ENCODE data around the gene TMEM132D. TPM values are rescaled to one million over a fixed set of nuclear protein-coding genes. Genes with fewer than 3 reads are reported as not detected.
A peak's percentile ranks its signal among the peaks of the same experiment; 100 is the strongest.

The TMEM132D gene
- total RNA-seq, 1 donor from 2014 or later: 1.1 TPM

- no peak for TF ChIP-seq EZH2 (IDR thresholded peaks at IDR 0.05)
- TF ChIP-seq CTCF (IDR thresholded peaks at IDR 0.05): no peak
- no peak for TF ChIP-seq EZH2phosphoT487 (IDR thresholded peaks at IDR 0.05)
- no peaks in the 10 kb centered on the region for H4K20me1 ChIP-seq (ENCODE audit: low read depth)
- H3K4me1 ChIP-seq: no peaks in the 10 kb centered on the region
- H3K9ac ChIP-seq: no peak overlapping the region
- no peak for DNase-seq (ENCODE audit: low spot score)
- H3K36me3 ChIP-seq: no peaks in the 10 kb centered on the region
- Mint-ChIP-seq H3K27ac (no peak overlapping the region), H3K4me1 (no peaks in the 10 kb centered on the region), H3K4me3 (peak overlapping the region; percentile 7), H3K27me3 (ENCODE audit: insufficient read depth, low read depth) (peaks cover 2% of the 10 kb centered on the region), H3K36me3 (peaks cover 3% of the 10 kb centered on the region), H3K9me3 (no peaks in the 10 kb centered on the region)
- no peaks in the 10 kb centered on the region for H3K79me2 ChIP-seq (ENCODE audit: low read depth)
- no peak overlapping the region for H3K27ac ChIP-seq
- no peaks in the 10 kb centered on the region for H3K27me3 ChIP-seq
- no peak overlapping the region for H3K4me3 ChIP-seq
- no peak overlapping the region for H2AFZ ChIP-seq (replicated peaks)
- no peak overlapping the region for H3K4me2 ChIP-seq
- H3K9me3 ChIP-seq (ENCODE audit: low read depth): no peaks in the 10 kb centered on the region
- H3F3A ChIP-seq (ENCODE audit: low read depth): no peaks in the 10 kb centered on the region
Measured at GRCh38 chr12:129169928-129170327, 733.9 kb downstream of the TMEM132D start.

GRCh38 chr12:129163861-129164260 lies 740.0 kb downstream of the TMEM132D start:
- no peak overlapping the region for H3K4me3 Mint-ChIP-seq
- H3K36me3 Mint-ChIP-seq: peaks cover 3% of the 10 kb centered on the region
- peaks cover 12% of the 10 kb centered on the region for H3K9me3 Mint-ChIP-seq

GRCh38 chr12:129163461-129163860 lies 740.4 kb downstream of the TMEM132D start:
- no peak for DNase-seq (ENCODE audit: low spot score)
- TF ChIP-seq CTCF (IDR thresholded peaks at IDR 0.05): no peak
- no peak for TF ChIP-seq EZH2 (IDR thresholded peaks at IDR 0.05)
- TF ChIP-seq EZH2phosphoT487 (IDR thresholded peaks at IDR 0.05): no peak
- no peaks in the 10 kb centered on the region for H3K79me2 ChIP-seq (ENCODE audit: low read depth)
- Mint-ChIP-seq H3K4me1 (peaks cover 2% of the 10 kb centered on the region), H3K36me3 (peaks cover 3% of the 10 kb centered on the region), H3K27me3 (ENCODE audit: insufficient read depth, low read depth) (peaks cover 2% of the 10 kb centered on the region), H3K27ac (no peak overlapping the region), H3K9me3 (peaks cover 12% of the 10 kb centered on the region), H3K4me3 (no peak overlapping the region)
- H3K4me2 ChIP-seq: no peak overlapping the region
- H3K36me3 ChIP-seq: no peaks in the 10 kb centered on the region
- H3F3A ChIP-seq (ENCODE audit: low read depth): no peaks in the 10 kb centered on the region
- no peak overlapping the region for H3K9ac ChIP-seq
- H3K27me3 ChIP-seq: no peaks in the 10 kb centered on the region
- no peak overlapping the region for H3K4me3 ChIP-seq
- H4K20me1 ChIP-seq (ENCODE audit: low read depth): no peaks in the 10 kb centered on the region
- no peaks in the 10 kb centered on the region for H3K4me1 ChIP-seq
- H3K27ac ChIP-seq: no peak overlapping the region
- H3K9me3 ChIP-seq (ENCODE audit: low read depth): no peaks in the 10 kb centered on the region
- H2AFZ ChIP-seq (replicated peaks): no peak overlapping the region

More at GRCh38 chr12:129163861-129164260, 740.0 kb downstream of the TMEM132D start:
- no peaks in the 10 kb centered on the region for H3K27me3 ChIP-seq
- Mint-ChIP-seq H3K27ac (no peak overlapping the region), H3K4me1 (peaks cover 2% of the 10 kb centered on the region), H3K27me3 (ENCODE audit: insufficient read depth, low read depth) (peaks cover 4% of the 10 kb centered on the region)
- no peaks in the 10 kb centered on the region for H3F3A ChIP-seq (ENCODE audit: low read depth)
- no peak for TF ChIP-seq CTCF (IDR thresholded peaks at IDR 0.05)
- TF ChIP-seq EZH2 (IDR thresholded peaks at IDR 0.05): no peak
- no peak for TF ChIP-seq EZH2phosphoT487 (IDR thresholded peaks at IDR 0.05)
- no peak overlapping the region for H3K4me2 ChIP-seq
- no peak overlapping the region for H2AFZ ChIP-seq (replicated peaks)
- H3K27ac ChIP-seq: no peak overlapping the region
- H3K79me2 ChIP-seq (ENCODE audit: low read depth): no peaks in the 10 kb centered on the region
- no peaks in the 10 kb centered on the region for H3K9me3 ChIP-seq (ENCODE audit: low read depth)
- H4K20me1 ChIP-seq (ENCODE audit: low read depth): no peaks in the 10 kb centered on the region
- DNase-seq (ENCODE audit: low spot score): no peak
- no peak overlapping the region for H3K9ac ChIP-seq
- no peaks in the 10 kb centered on the region for H3K36me3 ChIP-seq
- H3K4me1 ChIP-seq: no peaks in the 10 kb centered on the region
- H3K4me3 ChIP-seq: no peak overlapping the region
